ENCODE results near the gene HECTD1. TPM values are rescaled to one million over a fixed set of nuclear protein-coding genes. Genes with fewer than 3 reads are reported as not detected.

The HECTD1 gene
- total and polyA plus RNA-seq, 9 of the 15 experiments (the other 6 are each of a cell fraction or from before 2014, with no cell fraction given), result 27.9 to 111 (median 78.1) TPM

DNA sequence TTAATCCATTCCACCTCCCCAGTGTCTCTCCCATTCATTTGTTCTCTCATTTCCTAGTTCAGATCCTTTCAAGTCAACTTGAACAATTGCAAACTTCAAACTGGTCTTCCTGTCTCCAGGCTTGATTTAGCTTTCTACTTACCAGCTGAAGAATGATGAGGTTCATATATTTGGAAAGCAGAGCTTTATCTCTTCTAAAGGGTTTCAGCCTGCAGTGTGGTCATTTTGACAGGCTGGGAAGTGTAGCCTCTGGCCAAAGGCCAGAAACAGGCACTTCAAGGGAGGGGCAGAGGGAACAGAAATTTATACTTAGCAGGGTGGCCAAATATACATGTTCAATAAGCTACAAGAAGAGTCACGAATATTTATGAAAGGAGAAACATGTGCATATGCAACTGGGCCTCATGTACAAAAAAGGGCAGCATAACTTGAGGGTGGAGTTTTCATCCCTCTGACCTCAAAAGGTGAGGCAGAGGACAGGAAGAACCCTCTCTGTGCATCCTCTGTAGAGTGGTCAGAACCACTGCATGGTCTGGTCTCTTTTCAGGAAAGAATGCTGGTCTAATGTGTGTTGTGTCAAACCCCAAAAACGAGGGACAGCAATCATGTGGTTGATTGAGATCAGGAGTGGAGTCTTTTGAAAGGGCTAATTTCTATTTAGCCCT lies 34.0 kb upstream of the HECTD1 start:
- no peaks in the 10 kb centered on the region for H3K36me3 ChIP-seq (ENCODE audit: control insufficient read depth, insufficient read depth, low read length)
- H3K27me3 ChIP-seq (ENCODE audit: control insufficient read depth in 2 of 2, insufficient read depth in 2 of 2, low read length in 2 of 2), result no peaks in the 10 kb centered on the region
- peak in 1 of 4 experiments; percentile 73 for DNase-seq (ENCODE audit: extremely low read depth in 1 of 4, low spot score in 3 of 4)
- peak overlapping the region; percentile 65 for H2AFZ ChIP-seq (ENCODE audit: low read depth, low read length)
- ATAC-seq, result peak; percentile 75
- no peak overlapping the region for H3K4me3 ChIP-seq
- in situ Hi-C loops (cut with MboI) (no loop called here), intact Hi-C loops (cut with micrococcal nuclease) (loop anchor here (5.0 kb wide), 1 partner anchor 34 kb away; the partner anchor contains the start of gene HECTD1)
- H3K27ac ChIP-seq (ENCODE audit: extremely low read depth, low read depth, low read length), result peak overlapping the region; percentile 56
- H3K9ac ChIP-seq (ENCODE audit: insufficient read depth in 1 of 2, low read depth in 2 of 2, low read length in 2 of 2), result no peak overlapping the region; a peak in 2 of 4 replicates
- 0% methylated on average over 2 of the region's 2 CpGs for WGBS (ENCODE audit: insufficient coverage, low coverage, missing lambda C conversion rate)
- no peak overlapping the region; the same call in 1 of the 2 replicates for H3K4me2 ChIP-seq (ENCODE audit: insufficient read depth, low read length)
- FAIRE-seq, result peak; percentile 42
- CTCF ChIA-PET (ENCODE audit: low intra/inter-chr PET ratio), result no interaction called here
- no peaks in the 10 kb centered on the region for H3K9me3 ChIP-seq (replicated peaks; ENCODE audit: control insufficient read depth, insufficient read depth, low read depth, low read length)
- H3K9me1 ChIP-seq (ENCODE audit: control insufficient read depth, insufficient read depth, low read length), result no peaks in the 10 kb centered on the region
- H3K79me2 ChIP-seq (ENCODE audit: control insufficient read depth, insufficient read depth, low read length), result no peaks in the 10 kb centered on the region
- no TSS peak for BruUV-seq (replicated peaks)
- no peaks in the 10 kb centered on the region for H4K20me1 ChIP-seq (replicated peaks; ENCODE audit: control insufficient read depth, insufficient read depth, low read length)
- POLR2A ChIA-PET, result interaction anchor here (0.6 to 1.6 kb wide), 3 partner anchors 12 to 837 kb away, joined by 3 to 7 read pairs (median 3); partner anchors contain the start of gene HEATR5A
- peaks cover 0 to 34% of the 10 kb centered on the region in 2 experiments; a peak in 3 of 5 replicates for H3K4me1 ChIP-seq (replicated peaks in 1 of 2; ENCODE audit: control insufficient read depth in 2 of 2, insufficient read depth in 2 of 2, low read length in 2 of 2)
- TF ChIP-seq RBM14 (IDR thresholded peaks at IDR 0.05; ENCODE audit: borderline replicate concordance, insufficient read depth, low read depth, low read length), result no peak
- TF ChIP-seq KLF13 (tag; IDR thresholded peaks at IDR 0.05; ENCODE audit: borderline replicate concordance, low read depth), result no peak
- TF ChIP-seq KHSRP (IDR thresholded peaks at IDR 0.05), result no peak
- TF ChIP-seq, protein P1, sequence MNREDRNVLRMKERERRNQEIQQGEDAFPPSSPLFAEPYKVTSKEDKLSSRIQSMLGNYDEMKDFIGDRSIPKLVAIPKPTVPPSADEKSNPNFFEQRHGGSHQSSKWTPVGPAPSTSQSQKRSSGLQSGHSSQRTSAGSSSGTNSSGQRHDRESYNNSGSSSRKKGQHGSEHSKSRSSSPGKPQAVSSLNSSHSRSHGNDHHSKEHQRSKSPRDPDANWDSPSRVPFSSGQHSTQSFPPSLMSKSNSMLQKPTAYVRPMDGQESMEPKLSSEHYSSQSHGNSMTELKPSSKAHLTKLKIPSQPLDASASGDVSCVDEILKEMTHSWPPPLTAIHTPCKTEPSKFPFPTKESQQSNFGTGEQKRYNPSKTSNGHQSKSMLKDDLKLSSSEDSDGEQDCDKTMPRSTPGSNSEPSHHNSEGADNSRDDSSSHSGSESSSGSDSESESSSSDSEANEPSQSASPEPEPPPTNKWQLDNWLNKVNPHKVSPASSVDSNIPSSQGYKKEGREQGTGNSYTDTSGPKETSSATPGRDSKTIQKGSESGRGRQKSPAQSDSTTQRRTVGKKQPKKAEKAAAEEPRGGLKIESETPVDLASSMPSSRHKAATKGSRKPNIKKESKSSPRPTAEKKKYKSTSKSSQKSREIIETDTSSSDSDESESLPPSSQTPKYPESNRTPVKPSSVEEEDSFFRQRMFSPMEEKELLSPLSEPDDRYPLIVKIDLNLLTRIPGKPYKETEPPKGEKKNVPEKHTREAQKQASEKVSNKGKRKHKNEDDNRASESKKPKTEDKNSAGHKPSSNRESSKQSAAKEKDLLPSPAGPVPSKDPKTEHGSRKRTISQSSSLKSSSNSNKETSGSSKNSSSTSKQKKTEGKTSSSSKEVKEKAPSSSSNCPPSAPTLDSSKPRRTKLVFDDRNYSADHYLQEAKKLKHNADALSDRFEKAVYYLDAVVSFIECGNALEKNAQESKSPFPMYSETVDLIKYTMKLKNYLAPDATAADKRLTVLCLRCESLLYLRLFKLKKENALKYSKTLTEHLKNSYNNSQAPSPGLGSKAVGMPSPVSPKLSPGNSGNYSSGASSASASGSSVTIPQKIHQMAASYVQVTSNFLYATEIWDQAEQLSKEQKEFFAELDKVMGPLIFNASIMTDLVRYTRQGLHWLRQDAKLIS (CRISPR knock-in tag; IDR thresholded peaks at IDR 0.05), result no peak
- TF ChIP-seq, protein P2, sequence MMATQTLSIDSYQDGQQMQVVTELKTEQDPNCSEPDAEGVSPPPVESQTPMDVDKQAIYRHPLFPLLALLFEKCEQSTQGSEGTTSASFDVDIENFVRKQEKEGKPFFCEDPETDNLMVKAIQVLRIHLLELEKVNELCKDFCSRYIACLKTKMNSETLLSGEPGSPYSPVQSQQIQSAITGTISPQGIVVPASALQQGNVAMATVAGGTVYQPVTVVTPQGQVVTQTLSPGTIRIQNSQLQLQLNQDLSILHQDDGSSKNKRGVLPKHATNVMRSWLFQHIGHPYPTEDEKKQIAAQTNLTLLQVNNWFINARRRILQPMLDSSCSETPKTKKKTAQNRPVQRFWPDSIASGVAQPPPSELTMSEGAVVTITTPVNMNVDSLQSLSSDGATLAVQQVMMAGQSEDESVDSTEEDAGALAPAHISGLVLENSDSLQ (IDR thresholded peaks at IDR 0.05), result peak; percentile 71
- TF ChIP-seq THRAP3 (IDR thresholded peaks at IDR 0.05; ENCODE audit: borderline replicate concordance), result no peak
- TF ChIP-seq NFIC (IDR thresholded peaks at IDR 0.05), result peak; percentile 94
- TF ChIP-seq TCF3 (CRISPR knock-in tag; IDR thresholded peaks at IDR 0.05), result peak; percentile 17; the same call in 1 of the 2 replicates
- TF ChIP-seq GABPB1 (CRISPR knock-in tag; IDR thresholded peaks at IDR 0.05), result no peak
- no peak for TF ChIP-seq SP2 (IDR thresholded peaks at IDR 0.05; ENCODE audit: extremely low read depth, low read depth, low read length, poor library complexity, severe bottlenecking)
- TF ChIP-seq, protein P3, sequence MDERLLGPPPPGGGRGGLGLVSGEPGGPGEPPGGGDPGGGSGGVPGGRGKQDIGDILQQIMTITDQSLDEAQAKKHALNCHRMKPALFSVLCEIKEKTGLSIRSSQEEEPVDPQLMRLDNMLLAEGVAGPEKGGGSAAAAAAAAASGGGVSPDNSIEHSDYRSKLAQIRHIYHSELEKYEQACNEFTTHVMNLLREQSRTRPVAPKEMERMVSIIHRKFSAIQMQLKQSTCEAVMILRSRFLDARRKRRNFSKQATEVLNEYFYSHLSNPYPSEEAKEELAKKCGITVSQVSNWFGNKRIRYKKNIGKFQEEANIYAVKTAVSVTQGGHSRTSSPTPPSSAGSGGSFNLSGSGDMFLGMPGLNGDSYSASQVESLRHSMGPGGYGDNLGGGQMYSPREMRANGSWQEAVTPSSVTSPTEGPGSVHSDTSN (CRISPR knock-in tag; IDR thresholded peaks at IDR 0.05; ENCODE audit: low read depth), result no peak
- TF ChIP-seq, protein P3 (tag; conservative IDR thresholded peaks at IDR 0.05; ENCODE audit: low read depth), result peak; percentile 64; the same call in 1 of the 2 replicates
- peak; percentile 22; the same call in 1 of the 2 replicates for TF ChIP-seq CTBP1 (IDR thresholded peaks at IDR 0.05; ENCODE audit: borderline replicate concordance)
- TF ChIP-seq ARID1B (IDR thresholded peaks at IDR 0.05), result 0 out of 2 replicates have a peak, but pooled peaks have one; percentile 34

Measured in K562 (cell line).